Liver (tissue), 3 donors: ENCODE measurements around the gene CYBA.

Experiments
- EGR1 ChIP-seq, 2 donors: IDR thresholded peaks; 2 replicates each; pipeline ENCODE4 v1.6.1; 2016 to 2018; ENCODE audit warnings: antibody characterized with exemption in 2 of 2, low read depth in 2 of 2
- GABPA ChIP-seq, 2 donors: IDR thresholded peaks in 1 of 2; conservative IDR thresholded peaks in 1 of 2; 2 replicates each; pipeline ENCODE4 v1.6.1; 2016; ENCODE audit warnings: antibody characterized with exemption in 2 of 2, mild to moderate bottlenecking in 1 of 2, moderate library complexity in 1 of 2
- HNF4A ChIP-seq, 2 donors: conservative IDR thresholded peaks; 2 replicates each; pipeline ENCODE4 v1.6.1; 2016; ENCODE audit warnings: antibody characterized with exemption in 2 of 2, mild to moderate bottlenecking in 2 of 2
- JUND ChIP-seq, 2 donors: IDR thresholded peaks; 2 replicates each; pipeline ENCODE4 v1.6.1; 2016; ENCODE audit warnings: antibody characterized with exemption in 2 of 2
- NR2F2 ChIP-seq: IDR thresholded peaks from 2 replicates; pipeline ENCODE4 v1.6.1; 2016; ENCODE audit warnings: antibody characterized with exemption
- RAD21 ChIP-seq, 2 donors: IDR thresholded peaks; 2 replicates each; pipeline ENCODE4 v1.6.1; 2016; ENCODE audit warnings: antibody characterized with exemption in 2 of 2, mild to moderate bottlenecking in 2 of 2
- SP1 ChIP-seq: IDR thresholded peaks from 2 replicates; pipeline ENCODE4 v1.6.1; 2018; ENCODE audit warnings: antibody characterized with exemption, mild to moderate bottlenecking
- TAF1 ChIP-seq: conservative IDR thresholded peaks from 2 replicates; pipeline ENCODE4 v1.6.1; 2016; ENCODE audit warnings: antibody characterized with exemption, mild to moderate bottlenecking
- YY1 ChIP-seq: IDR thresholded peaks from 2 replicates; pipeline ENCODE4 v1.6.1; 2016; ENCODE audit warnings: antibody characterized with exemption, mild to moderate bottlenecking
- TF ChIP-seq, protein P1 (sequence below): fragments of 150-350 bp; IDR thresholded peaks from 2 replicates; pipeline ENCODE4 v1.5.1; 2017; ENCODE audit warnings: improper control_type of control experiment, low read depth, low read length; ENCODE audit not compliant: missing input control
- TF ChIP-seq, protein P2 (sequence below): IDR thresholded peaks from 2 replicates; pipeline ENCODE4 v1.6.1; 2016; ENCODE audit warnings: antibody characterized with exemption
- TF ChIP-seq, protein P3 (sequence below): IDR thresholded peaks from 2 replicates; pipeline ENCODE4 v1.6.1; 2016; ENCODE audit warnings: antibody characterized with exemption
- TF ChIP-seq, protein P4 (sequence below): IDR thresholded peaks from 2 replicates; pipeline ENCODE4 v1.6.1; 2016; ENCODE audit warnings: antibody characterized with exemption
- TF ChIP-seq, protein P5 (sequence below): IDR thresholded peaks from 2 replicates; pipeline ENCODE4 v1.6.1; 2016; ENCODE audit warnings: antibody characterized with exemption, mild to moderate bottlenecking
- donor health status: healthy.
- donor health status: healthy.

DNA sequence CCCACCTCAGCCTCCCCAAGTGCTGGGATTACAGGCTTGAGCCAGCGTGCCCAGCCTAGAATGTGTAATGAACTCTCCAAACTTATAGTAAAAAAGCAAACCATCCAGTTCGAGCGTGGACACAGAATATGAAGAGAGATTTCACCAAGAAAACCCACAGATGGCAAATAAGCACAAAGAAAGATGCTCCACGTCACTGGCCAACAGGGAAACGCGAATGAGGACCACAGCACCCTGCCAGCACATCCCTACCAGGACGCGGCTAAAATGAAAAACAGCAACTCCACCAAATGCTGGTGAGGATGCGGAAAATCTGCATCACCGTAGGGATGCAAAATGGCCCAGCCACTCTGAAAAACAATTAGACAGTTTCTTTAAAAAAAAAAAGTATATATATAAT is 10.6 kb upstream of the CYBA start:
- TF ChIP-seq, protein P1, sequence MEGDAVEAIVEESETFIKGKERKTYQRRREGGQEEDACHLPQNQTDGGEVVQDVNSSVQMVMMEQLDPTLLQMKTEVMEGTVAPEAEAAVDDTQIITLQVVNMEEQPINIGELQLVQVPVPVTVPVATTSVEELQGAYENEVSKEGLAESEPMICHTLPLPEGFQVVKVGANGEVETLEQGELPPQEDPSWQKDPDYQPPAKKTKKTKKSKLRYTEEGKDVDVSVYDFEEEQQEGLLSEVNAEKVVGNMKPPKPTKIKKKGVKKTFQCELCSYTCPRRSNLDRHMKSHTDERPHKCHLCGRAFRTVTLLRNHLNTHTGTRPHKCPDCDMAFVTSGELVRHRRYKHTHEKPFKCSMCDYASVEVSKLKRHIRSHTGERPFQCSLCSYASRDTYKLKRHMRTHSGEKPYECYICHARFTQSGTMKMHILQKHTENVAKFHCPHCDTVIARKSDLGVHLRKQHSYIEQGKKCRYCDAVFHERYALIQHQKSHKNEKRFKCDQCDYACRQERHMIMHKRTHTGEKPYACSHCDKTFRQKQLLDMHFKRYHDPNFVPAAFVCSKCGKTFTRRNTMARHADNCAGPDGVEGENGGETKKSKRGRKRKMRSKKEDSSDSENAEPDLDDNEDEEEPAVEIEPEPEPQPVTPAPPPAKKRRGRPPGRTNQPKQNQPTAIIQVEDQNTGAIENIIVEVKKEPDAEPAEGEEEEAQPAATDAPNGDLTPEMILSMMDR, result no peak
- TF ChIP-seq, protein P2, sequence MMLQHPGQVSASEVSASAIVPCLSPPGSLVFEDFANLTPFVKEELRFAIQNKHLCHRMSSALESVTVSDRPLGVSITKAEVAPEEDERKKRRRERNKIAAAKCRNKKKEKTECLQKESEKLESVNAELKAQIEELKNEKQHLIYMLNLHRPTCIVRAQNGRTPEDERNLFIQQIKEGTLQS, result no peak
- TF ChIP-seq JUND (IDR thresholded peaks at IDR 0.05) (no peak), SP1 (no peak), TAF1 (no peak), RAD21 (IDR thresholded peaks at IDR 0.05) (no peak), NR2F2 (no peak), EGR1 (IDR thresholded peaks at IDR 0.05; ENCODE audit: low read depth in 2 of 2) (no peak), HNF4A (conservative IDR thresholded peaks at IDR 0.05) (no peak), GABPA (IDR thresholded peaks at IDR 0.05 in 1 of 2, conservative IDR thresholded peaks at IDR 0.05 in 1 of 2) (no peak), YY1 (no peak)
- TF ChIP-seq, protein P3, sequence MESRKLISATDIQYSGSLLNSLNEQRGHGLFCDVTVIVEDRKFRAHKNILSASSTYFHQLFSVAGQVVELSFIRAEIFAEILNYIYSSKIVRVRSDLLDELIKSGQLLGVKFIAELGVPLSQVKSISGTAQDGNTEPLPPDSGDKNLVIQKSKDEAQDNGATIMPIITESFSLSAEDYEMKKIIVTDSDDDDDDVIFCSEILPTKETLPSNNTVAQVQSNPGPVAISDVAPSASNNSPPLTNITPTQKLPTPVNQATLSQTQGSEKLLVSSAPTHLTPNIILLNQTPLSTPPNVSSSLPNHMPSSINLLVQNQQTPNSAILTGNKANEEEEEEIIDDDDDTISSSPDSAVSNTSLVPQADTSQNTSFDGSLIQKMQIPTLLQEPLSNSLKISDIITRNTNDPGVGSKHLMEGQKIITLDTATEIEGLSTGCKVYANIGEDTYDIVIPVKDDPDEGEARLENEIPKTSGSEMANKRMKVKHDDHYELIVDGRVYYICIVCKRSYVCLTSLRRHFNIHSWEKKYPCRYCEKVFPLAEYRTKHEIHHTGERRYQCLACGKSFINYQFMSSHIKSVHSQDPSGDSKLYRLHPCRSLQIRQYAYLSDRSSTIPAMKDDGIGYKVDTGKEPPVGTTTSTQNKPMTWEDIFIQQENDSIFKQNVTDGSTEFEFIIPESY, result no peak
- TF ChIP-seq, protein P4, sequence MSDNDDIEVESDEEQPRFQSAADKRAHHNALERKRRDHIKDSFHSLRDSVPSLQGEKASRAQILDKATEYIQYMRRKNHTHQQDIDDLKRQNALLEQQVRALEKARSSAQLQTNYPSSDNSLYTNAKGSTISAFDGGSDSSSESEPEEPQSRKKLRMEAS, result no peak
- TF ChIP-seq, protein P5, sequence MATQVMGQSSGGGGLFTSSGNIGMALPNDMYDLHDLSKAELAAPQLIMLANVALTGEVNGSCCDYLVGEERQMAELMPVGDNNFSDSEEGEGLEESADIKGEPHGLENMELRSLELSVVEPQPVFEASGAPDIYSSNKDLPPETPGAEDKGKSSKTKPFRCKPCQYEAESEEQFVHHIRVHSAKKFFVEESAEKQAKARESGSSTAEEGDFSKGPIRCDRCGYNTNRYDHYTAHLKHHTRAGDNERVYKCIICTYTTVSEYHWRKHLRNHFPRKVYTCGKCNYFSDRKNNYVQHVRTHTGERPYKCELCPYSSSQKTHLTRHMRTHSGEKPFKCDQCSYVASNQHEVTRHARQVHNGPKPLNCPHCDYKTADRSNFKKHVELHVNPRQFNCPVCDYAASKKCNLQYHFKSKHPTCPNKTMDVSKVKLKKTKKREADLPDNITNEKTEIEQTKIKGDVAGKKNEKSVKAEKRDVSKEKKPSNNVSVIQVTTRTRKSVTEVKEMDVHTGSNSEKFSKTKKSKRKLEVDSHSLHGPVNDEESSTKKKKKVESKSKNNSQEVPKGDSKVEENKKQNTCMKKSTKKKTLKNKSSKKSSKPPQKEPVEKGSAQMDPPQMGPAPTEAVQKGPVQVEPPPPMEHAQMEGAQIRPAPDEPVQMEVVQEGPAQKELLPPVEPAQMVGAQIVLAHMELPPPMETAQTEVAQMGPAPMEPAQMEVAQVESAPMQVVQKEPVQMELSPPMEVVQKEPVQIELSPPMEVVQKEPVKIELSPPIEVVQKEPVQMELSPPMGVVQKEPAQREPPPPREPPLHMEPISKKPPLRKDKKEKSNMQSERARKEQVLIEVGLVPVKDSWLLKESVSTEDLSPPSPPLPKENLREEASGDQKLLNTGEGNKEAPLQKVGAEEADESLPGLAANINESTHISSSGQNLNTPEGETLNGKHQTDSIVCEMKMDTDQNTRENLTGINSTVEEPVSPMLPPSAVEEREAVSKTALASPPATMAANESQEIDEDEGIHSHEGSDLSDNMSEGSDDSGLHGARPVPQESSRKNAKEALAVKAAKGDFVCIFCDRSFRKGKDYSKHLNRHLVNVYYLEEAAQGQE, result no peak
